Measurements from ENCODE around the gene PLCB1.

Gene PLCB1

GRCh38 chr20:8860011-8860495 lies 728.0 kb downstream of the PLCB1 start:
- Histone ChIP-seq H3K27ac (ENCODE audit: low read depth, low read length) (no peak overlapping the region), H3K9ac (ENCODE audit: low read length) (no peak overlapping the region), H3K27me3 (ENCODE audit: control insufficient read depth, insufficient read depth, low read length) (no peaks in the 10 kb centered on the region), H3K36me3 (ENCODE audit: control insufficient read depth, insufficient read depth, low read length) (no peaks in the 10 kb centered on the region), H3K9me3 (ENCODE audit: control insufficient read depth, insufficient read depth, low read depth, low read length) (peaks cover 6% of the 10 kb centered on the region), H3K4me3 (ENCODE audit: low read depth, low read length) (no peak overlapping the region), H3K4me1 (ENCODE audit: control insufficient read depth, insufficient read depth, low read length) (peaks cover 8% of the 10 kb centered on the region; the same call in 1 of the 2 replicates)

GRCh38 chr20:8862092-8862491 lies 730.0 kb downstream of the PLCB1 start:
- no peaks in the 10 kb centered on the region for H3K36me3 ChIP-seq (ENCODE audit: control insufficient read depth, insufficient read depth, low read length)
- H3K27me3 ChIP-seq (ENCODE audit: control insufficient read depth, insufficient read depth, low read length), result no peaks in the 10 kb centered on the region
- no peak overlapping the region for H3K27ac ChIP-seq (ENCODE audit: low read depth, low read length)
- H3K9me3 ChIP-seq (ENCODE audit: control insufficient read depth, insufficient read depth, low read depth, low read length), result no peaks in the 10 kb centered on the region
- H3K4me3 ChIP-seq (ENCODE audit: low read depth, low read length), result no peak overlapping the region
- peaks cover 8% of the 10 kb centered on the region; the same call in 1 of the 2 replicates for H3K4me1 ChIP-seq (ENCODE audit: control insufficient read depth, insufficient read depth, low read length)
- no peak overlapping the region for H3K9ac ChIP-seq (ENCODE audit: low read length)

DNA sequence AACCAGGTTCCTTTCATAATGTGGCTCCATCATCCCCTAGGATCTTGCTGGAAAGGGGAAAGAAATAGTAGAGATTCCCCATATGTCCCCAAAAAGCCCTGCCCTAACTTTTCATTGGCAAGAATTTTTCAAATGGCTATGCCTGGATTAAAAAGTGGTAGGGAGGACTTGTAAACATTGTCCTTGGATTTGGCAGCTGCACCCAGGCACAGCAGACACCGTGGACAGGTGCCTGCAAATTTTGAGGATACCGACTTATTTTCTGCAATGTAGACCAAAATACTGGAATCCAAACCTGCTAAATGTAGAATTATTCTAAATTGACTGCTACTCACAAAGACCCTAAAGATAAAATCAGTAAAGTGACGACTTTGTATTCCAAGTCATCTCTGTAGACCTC lies 733.6 kb downstream of the PLCB1 start:
- no peak overlapping the region for H3K4me3 ChIP-seq (ENCODE audit: low read depth, low read length)
- H3K36me3 ChIP-seq (ENCODE audit: control insufficient read depth, insufficient read depth, low read length), result no peaks in the 10 kb centered on the region
- no peaks in the 10 kb centered on the region for H3K27me3 ChIP-seq (ENCODE audit: control insufficient read depth, insufficient read depth, low read length)
- peaks cover 8% of the 10 kb centered on the region; the same call in 1 of the 2 replicates for H3K4me1 ChIP-seq (ENCODE audit: control insufficient read depth, insufficient read depth, low read length)
- H3K9ac ChIP-seq (ENCODE audit: low read length), result no peak overlapping the region
- H3K9me3 ChIP-seq (ENCODE audit: control insufficient read depth, insufficient read depth, low read depth, low read length), result no peaks in the 10 kb centered on the region
- H3K27ac ChIP-seq (ENCODE audit: low read depth, low read length), result no peak overlapping the region

GRCh38 chr20:8867038-8867740 lies 735.1 kb downstream of the PLCB1 start:
- Histone ChIP-seq H3K4me3 (ENCODE audit: low read depth, low read length) (no peak overlapping the region), H3K36me3 (ENCODE audit: control insufficient read depth, insufficient read depth, low read length) (no peaks in the 10 kb centered on the region), H3K9me3 (ENCODE audit: control insufficient read depth, insufficient read depth, low read depth, low read length) (no peaks in the 10 kb centered on the region), H3K27me3 (ENCODE audit: control insufficient read depth, insufficient read depth, low read length) (no peaks in the 10 kb centered on the region), H3K27ac (ENCODE audit: low read depth, low read length) (no peak overlapping the region), H3K9ac (ENCODE audit: low read length) (no peak overlapping the region), H3K4me1 (ENCODE audit: control insufficient read depth, insufficient read depth, low read length) (peaks cover 8% of the 10 kb centered on the region; the same call in 1 of the 2 replicates)

GRCh38 chr20:8870652-8871051 lies 738.6 kb downstream of the PLCB1 start:
- Histone ChIP-seq H3K36me3 (ENCODE audit: control insufficient read depth, insufficient read depth, low read length) (no peaks in the 10 kb centered on the region), H3K4me1 (ENCODE audit: control insufficient read depth, insufficient read depth, low read length) (no peaks in the 10 kb centered on the region), H3K9me3 (ENCODE audit: control insufficient read depth, insufficient read depth, low read depth, low read length) (no peaks in the 10 kb centered on the region), H3K27me3 (ENCODE audit: control insufficient read depth, insufficient read depth, low read length) (no peaks in the 10 kb centered on the region), H3K4me3 (ENCODE audit: low read depth, low read length) (no peak overlapping the region), H3K9ac (ENCODE audit: low read length) (no peak overlapping the region), H3K27ac (ENCODE audit: low read depth, low read length) (no peak overlapping the region)

DNA sequence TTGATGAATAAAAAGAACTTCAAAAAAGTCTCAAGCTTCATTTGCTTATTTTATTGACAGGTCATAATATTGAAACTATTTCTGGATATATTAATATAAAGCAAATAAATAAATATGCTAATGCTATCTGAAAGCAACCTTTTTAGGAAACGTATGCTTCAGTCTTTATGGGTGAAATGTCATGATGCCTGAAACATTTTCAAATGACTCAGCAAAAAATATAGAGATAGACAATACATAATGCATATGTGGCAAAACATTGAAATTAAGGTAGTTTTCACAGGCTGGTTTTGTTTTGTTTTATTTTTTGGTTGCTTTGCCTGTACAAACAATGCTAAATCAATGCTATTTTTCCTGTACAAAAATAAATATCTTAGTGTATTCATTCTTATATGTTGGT lies 742.4 kb downstream of the PLCB1 start:
- Histone ChIP-seq H3K9ac (ENCODE audit: low read length) (no peak overlapping the region), H3K27me3 (ENCODE audit: control insufficient read depth, insufficient read depth, low read length) (no peaks in the 10 kb centered on the region), H3K9me3 (ENCODE audit: control insufficient read depth, insufficient read depth, low read depth, low read length) (no peaks in the 10 kb centered on the region), H3K36me3 (ENCODE audit: control insufficient read depth, insufficient read depth, low read length) (no peaks in the 10 kb centered on the region), H3K27ac (ENCODE audit: low read depth, low read length) (no peak overlapping the region), H3K4me3 (ENCODE audit: low read depth, low read length) (no peak overlapping the region), H3K4me1 (ENCODE audit: control insufficient read depth, insufficient read depth, low read length) (no peaks in the 10 kb centered on the region)

DNA sequence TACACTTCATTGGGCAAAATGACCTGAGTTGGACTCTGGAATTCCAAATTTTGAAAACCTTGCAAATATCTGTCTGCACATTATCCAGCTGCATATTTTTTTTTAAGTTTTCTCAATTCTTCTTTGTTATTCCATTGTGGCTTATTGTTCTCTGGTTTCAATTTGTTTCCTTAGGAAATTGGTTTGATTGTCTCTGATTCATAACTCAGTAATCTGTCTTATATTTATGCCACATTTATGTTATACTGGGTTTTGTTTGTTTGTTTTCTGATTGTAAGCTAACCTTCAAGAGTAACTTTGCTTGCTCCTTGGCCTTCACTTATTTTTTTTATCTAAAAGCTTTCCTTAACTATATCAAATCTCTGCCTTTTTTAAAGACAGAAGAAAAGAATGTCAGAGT lies 743.5 kb downstream of the PLCB1 start:
- no peaks in the 10 kb centered on the region for H3K36me3 ChIP-seq (ENCODE audit: control insufficient read depth, insufficient read depth, low read length)
- no peaks in the 10 kb centered on the region for H3K9me3 ChIP-seq (ENCODE audit: control insufficient read depth, insufficient read depth, low read depth, low read length)
- no peak overlapping the region for H3K27ac ChIP-seq (ENCODE audit: low read depth, low read length)
- H3K4me1 ChIP-seq (ENCODE audit: control insufficient read depth, insufficient read depth, low read length), result no peaks in the 10 kb centered on the region
- H3K4me3 ChIP-seq (ENCODE audit: low read depth, low read length), result no peak overlapping the region
- no peak overlapping the region for H3K9ac ChIP-seq (ENCODE audit: low read length)
- no peaks in the 10 kb centered on the region for H3K27me3 ChIP-seq (ENCODE audit: control insufficient read depth, insufficient read depth, low read length)

DNA sequence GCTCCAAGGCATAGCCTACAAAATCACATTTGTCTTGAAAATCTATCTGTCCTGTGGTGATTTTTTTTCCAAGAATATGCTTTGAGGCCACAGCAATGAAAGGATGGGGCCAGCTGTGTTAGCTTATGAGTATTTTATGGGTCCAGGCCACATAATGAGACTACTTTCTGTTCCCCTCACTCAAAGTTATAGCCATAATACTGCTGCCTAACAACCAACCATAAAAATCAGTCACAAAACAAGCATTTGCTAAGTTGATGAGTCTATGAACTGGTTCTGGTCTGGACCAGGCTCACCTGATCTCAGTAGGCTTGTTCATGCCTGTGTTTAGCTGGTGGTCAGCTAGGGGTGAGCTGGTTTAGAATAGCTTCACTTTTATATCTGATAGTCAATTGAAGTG lies 744.3 kb downstream of the PLCB1 start:
- H3K9me3 ChIP-seq (ENCODE audit: control insufficient read depth, insufficient read depth, low read depth, low read length), result no peaks in the 10 kb centered on the region
- H3K4me3 ChIP-seq (ENCODE audit: low read depth, low read length), result no peak overlapping the region
- H3K27ac ChIP-seq (ENCODE audit: low read depth, low read length), result no peak overlapping the region
- no peak overlapping the region for H3K9ac ChIP-seq (ENCODE audit: low read length)
- H3K36me3 ChIP-seq (ENCODE audit: control insufficient read depth, insufficient read depth, low read length), result no peaks in the 10 kb centered on the region
- no peaks in the 10 kb centered on the region for H3K27me3 ChIP-seq (ENCODE audit: control insufficient read depth, insufficient read depth, low read length)
- no peaks in the 10 kb centered on the region for H3K4me1 ChIP-seq (ENCODE audit: control insufficient read depth, insufficient read depth, low read length)

GRCh38 chr20:8877294-8877693 lies 745.2 kb downstream of the PLCB1 start:
- H3K9ac ChIP-seq (ENCODE audit: low read length), result no peak overlapping the region
- no peaks in the 10 kb centered on the region for H3K27me3 ChIP-seq (ENCODE audit: control insufficient read depth, insufficient read depth, low read length)
- no peaks in the 10 kb centered on the region for H3K9me3 ChIP-seq (ENCODE audit: control insufficient read depth, insufficient read depth, low read depth, low read length)
- H3K27ac ChIP-seq (ENCODE audit: low read depth, low read length), result no peak overlapping the region
- no peaks in the 10 kb centered on the region for H3K36me3 ChIP-seq (ENCODE audit: control insufficient read depth, insufficient read depth, low read length)
- no peaks in the 10 kb centered on the region for H3K4me1 ChIP-seq (ENCODE audit: control insufficient read depth, insufficient read depth, low read length)
- no peak overlapping the region for H3K4me3 ChIP-seq (ENCODE audit: low read depth, low read length)

DNA sequence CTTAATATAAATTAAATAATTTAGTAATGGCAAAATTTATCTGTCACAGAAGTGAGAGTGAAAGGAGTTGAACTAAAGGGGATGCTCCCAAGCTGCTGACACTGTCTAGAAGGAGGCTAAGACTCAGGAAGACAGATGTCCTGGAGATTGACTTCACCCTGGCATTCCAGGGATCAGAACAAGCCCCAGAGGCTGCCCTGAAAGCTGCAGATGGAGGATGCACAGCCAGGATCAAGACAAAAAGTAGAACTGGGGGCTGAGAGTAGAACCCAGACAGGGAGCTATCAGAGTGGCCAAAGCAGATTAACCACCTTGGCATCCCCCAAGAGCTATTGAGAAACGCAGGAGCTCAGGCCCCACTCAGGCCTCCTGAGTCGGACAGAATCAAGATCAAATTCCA lies 747.6 kb downstream of the PLCB1 start:
- no peaks in the 10 kb centered on the region for H3K36me3 ChIP-seq (ENCODE audit: control insufficient read depth, insufficient read depth, low read length)
- no peak overlapping the region for H3K9ac ChIP-seq (ENCODE audit: low read length)
- H3K4me1 ChIP-seq (ENCODE audit: control insufficient read depth, insufficient read depth, low read length), result no peaks in the 10 kb centered on the region
- no peaks in the 10 kb centered on the region for H3K9me3 ChIP-seq (ENCODE audit: control insufficient read depth, insufficient read depth, low read depth, low read length)
- H3K27me3 ChIP-seq (ENCODE audit: control insufficient read depth, insufficient read depth, low read length), result no peaks in the 10 kb centered on the region
- H3K27ac ChIP-seq (ENCODE audit: low read depth, low read length), result no peak overlapping the region
- no peak overlapping the region for H3K4me3 ChIP-seq (ENCODE audit: low read depth, low read length)

GRCh38 chr20:8880085-8880853 lies 748.2 kb downstream of the PLCB1 start:
- Histone ChIP-seq H3K27me3 (ENCODE audit: control insufficient read depth, insufficient read depth, low read length) (no peaks in the 10 kb centered on the region), H3K27ac (ENCODE audit: low read depth, low read length) (no peak overlapping the region), H3K9ac (ENCODE audit: low read length) (no peak overlapping the region), H3K36me3 (ENCODE audit: control insufficient read depth, insufficient read depth, low read length) (no peaks in the 10 kb centered on the region), H3K9me3 (ENCODE audit: control insufficient read depth, insufficient read depth, low read depth, low read length) (no peaks in the 10 kb centered on the region), H3K4me1 (ENCODE audit: control insufficient read depth, insufficient read depth, low read length) (no peaks in the 10 kb centered on the region), H3K4me3 (ENCODE audit: low read depth, low read length) (no peak overlapping the region)

All from HUES6 (cell line).